Stimulated activated naive CD8-positive, alpha-beta T cell treated with anti-CD3 and anti-CD28 coated beads, Interleukin-15, Interleukin-2, amounts not matched to agents 100 U/mL and 50 U/mL, for 24 hours (primary cell): ENCODE results near the gene CABP4.
"Not testable (repeated sequence)": the region's sequence is repeated elsewhere in the genome, so short reads cannot be mapped to it uniquely, and the experiment has no call there.

Experiments used
- ATAC-seq: fragments of 150-1000 bp; cut with Tn5 transposase; one replicate; pipeline ENCODE4 v1.10.0; 2021
- DNase-seq: peaks from one replicate; pipeline ENCODE4 v3.0.0; 2021

CABP4 gene

DNA sequence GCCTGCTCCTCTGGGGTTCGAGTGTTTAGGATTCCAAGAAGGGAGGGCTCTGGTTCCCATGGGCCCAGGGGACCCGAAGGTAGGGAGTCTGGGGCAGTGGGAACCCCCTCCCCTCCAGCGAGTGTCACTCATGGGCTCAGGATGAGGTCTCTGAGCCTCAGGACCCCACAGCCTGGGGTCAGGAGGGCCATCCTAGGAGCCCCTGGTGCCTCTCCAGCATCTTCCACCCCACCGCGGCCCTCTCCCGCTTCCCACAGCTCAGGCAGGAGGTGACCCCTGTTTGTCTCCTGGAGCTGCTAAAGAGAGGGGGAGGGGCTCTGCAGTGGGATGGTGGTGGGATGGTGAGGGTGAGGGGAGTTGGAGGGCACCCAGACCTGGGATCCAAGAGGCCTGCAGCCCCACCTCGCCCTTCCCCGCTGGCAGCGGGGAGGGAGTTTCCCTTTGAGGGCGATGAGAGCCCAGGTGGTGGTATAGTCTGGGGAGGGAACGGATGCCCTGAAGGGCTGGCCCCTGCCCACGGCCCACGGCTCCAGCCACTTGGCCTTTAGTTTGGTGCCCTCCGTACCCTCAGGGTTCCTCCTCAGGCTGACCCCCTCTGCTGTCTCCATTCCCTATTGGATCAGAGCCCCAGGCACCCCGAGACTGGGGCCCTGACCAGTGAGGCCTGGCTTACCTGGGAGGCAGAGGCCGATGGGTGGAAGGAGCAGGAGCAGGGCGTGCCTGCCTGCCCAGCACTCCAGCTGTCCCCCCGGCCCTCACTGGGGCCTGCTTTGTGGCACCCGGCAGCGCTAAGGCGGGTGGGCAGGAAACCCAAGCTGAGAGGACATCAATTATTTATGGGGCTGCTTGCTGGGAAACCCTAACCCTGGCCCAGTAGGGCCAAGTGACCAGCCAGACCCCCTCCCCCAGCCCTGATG, 1.1 kb upstream of the CABP4 start:
- ATAC-seq (no peak), DNase-seq (no peak)

DNA sequence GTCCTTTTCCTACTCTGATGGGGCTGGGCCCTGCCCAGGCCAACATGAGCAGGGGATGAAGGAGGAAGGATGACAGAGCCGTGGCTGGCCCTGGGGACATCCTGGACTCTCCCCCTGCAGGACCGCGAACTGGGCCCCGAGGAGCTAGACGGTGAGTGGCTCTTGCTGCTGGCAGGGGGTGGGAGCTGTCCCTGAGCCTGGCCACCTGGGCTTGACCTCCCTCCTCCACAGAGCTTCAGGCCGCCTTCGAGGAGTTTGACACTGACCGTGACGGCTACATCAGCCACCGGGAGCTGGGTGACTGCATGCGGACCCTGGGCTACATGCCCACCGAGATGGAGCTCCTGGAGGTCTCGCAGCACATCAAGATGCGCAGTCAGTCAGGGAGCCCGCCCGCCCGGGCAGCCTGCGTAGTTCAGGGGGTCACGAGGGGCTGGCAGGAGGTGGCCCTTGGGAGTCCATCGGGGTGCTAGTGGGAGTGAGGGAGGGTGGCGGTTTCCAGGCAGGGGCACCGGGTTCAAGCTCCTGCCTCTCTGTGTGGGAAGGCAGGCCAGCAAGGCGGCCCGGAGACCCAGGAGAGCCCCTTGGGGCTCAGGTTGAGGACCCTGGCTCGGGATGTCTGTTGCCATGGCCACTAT, 1.0 kb downstream of the CABP4 start:
- DNase-seq (no peak), ATAC-seq (no peak)

DNA sequence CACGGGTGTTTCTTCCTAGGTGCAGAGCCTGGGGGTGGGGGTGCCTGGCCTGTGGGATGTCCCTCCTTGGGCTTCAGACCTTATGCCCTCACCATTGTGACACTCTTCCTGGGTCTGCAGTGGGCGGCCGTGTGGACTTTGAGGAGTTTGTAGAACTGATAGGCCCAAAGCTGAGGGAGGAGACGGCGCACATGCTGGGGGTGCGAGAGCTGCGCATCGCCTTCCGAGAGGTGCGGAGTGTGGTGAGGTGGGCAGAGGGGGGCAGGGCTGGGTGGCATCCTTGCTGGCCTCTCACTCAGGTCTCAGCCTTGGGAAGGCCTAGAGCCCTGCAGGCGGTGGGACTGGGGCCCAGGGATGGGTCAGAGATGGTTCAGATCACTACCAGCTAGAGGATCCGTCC, 2.3 kb downstream of the CABP4 start:
- DNase-seq (no peak), ATAC-seq (no peak)

DNA sequence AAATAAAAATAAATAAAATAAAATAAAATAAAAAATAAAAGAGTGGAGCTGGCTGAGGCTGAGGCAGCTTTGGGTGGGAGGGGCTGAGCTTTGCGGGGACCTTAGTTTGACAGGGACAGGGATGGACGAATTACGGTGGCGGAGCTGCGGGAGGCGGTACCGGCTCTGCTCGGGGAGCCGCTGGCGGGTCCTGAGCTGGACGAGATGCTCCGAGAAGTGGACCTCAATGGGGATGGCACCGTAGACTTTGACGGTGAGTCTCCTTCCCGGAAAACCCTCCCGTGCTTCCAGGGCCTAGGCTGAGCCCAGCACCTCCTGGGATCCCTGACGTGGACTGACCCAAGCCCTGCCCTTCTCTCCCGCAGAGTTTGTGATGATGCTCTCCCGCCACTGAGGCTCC, 3.1 kb downstream of the CABP4 start:
- DNase-seq (no peak), ATAC-seq (no peak)

DNA sequence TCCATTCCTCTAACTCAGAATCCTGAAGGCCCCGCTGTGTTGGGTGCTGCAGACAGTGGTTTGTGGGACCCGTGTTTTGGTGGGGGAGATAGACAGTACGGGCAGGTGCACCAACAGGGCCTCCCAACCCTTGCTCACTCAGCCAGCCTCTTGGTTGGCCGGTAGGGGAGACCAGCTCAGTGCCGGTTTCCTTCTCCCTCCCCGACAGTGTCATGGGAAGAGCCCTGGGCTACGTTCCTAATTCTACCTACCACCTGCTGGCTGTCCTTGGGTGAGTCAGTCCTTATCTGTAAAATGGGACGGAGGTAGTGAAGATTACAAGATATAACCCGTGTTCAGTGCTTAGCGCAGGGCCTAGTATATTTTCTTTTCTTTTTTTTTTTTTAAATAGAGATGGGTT, 8.0 kb downstream of the CABP4 start:
- DNase-seq (no peak), ATAC-seq (no peak)

- DNase-seq, result no peak
- ATAC-seq, result no peak
Measured at GRCh38 chr11:67463680-67464410, 8.7 kb downstream of the CABP4 start.

DNA sequence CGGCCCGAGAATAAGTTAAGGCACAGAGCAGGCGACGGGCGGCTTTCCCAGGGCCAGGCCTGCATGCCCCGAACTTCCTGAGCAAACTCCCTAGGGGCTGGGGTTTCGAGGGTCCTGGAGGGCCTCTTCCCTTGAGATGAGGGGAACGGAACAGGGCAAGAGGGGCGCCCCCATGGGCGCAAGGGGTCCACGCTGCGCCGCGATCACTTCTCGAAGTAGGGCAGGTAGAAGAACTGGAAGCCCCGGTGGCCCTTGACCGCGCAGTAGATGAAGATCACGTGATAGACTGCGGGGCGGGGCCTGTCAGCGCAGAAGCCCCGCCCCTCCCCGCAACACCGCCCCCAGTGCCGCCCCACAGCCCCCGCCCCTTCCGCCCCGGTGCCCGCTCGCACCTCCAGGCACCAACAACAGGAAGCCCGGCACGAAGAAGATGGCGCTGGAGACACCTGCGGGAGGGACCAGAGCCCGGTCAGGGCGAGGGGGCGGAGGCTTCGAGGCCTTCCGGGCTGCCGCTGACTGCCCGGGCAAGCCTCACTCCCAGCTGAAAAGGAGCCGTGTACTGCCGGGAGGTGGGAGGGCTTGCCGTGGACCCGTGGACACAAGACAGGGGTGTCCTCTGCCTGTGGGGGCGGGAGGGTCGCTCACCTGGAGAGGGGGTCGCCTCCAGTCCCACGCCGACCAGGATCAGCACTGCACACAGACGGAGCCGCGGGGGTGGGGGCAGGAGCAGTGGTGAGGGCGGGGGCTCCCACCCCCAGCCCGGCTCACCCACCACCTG, 9.4 kb downstream of the CABP4 start:
- ATAC-seq (peak; percentile 78), DNase-seq (peak; percentile 95)

- ATAC-seq, result no peak
Measured at GRCh38 chr11:67465189-67465510, 10.0 kb downstream of the CABP4 start.

DNA sequence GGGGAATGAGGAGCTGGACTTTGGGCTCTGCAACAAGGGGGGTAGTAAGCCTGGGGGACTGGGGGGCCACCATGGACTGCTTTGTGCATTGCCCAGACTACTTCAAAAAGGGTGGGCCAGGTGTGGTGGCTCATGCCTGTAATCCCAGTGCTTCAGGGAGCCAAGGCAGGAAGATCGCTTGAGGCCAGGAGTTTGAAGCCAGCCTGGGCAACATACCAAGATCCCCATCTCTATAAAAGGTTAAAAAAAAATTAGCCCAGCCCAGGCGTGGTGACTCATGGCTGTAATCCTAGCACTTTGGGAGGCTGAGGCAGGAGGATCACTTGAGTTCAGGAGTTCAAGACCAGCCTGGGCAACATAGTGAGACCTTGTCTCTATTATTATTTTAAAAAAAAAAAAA, 10.4 kb downstream of the CABP4 start:
- ATAC-seq, DNase-seq: not testable (repeated sequence)

More at GRCh38 chr11:67465189-67465510, 10.0 kb downstream of the CABP4 start:
- DNase-seq, result no peak

GRCh38 chr11:67466367-67466766, 11.2 kb downstream of the CABP4 start:
- no peak for ATAC-seq
- no peak for DNase-seq

DNA sequence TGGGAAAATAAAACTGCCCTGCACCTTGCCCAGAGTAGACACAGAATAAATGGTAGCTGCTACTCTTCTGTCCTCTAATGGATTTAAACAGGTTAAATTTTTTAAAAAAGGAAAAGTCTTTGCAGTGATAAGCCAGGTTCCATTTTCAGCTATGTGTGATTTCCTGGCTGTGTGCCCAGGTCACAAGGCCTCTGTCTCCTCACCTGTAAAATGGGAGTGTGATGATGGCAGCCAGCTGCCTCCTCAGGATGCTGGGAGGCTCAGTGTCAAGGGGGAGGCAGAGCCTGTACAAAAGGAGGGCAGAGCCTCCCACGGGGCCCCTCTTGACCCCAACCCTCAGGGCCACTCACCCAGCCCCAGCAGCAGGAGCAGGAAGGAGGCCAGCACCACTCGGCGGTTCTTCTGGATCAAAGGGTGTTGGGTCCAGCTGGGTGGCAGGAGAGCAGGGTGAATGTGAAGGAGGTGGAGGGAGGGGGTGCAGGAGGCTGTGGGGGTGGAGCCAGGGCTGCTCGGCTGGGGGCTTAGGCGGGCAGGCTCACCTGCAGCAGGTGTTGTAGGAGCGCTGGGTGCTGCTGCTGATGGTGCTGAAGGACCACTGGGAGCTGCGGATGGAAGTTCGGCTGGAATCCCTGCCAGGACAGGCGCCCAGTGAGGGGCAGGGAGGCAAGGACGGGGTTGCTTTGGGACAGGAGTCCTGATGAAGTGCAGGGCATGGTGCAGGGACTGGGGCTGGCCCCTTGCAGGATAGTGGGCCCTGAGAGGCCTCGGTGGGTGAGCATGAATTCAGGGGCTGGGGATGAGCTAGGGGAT, 12.0 kb downstream of the CABP4 start:
- no peak for ATAC-seq

GRCh38 chr11:67468056-67468455, 12.9 kb downstream of the CABP4 start:
- ATAC-seq (no peak), DNase-seq (peak; percentile 44)

More for the DNA sequence above, 12.0 kb downstream of the CABP4 start:
- no peak for DNase-seq

DNA sequence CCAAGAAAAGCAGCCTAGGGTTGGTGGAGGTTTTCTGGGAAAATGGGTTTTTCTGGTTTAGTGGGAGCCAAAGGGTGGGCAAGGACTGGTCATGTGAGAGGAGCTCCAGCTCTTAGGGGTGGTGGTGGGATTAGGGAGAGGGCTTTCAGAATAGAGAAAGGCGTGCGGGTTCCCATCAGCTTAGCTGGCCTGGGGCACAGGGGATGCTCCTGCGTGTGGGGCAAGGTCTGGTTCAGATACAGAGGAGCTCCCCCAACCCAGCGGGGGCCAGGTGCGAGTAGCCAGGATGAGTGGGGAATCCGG, 13.3 kb downstream of the CABP4 start:
- DNase-seq (no peak), ATAC-seq (peak; percentile 1)

- DNase-seq, result peak; percentile 94
- peak; percentile 88 for ATAC-seq
Measured at GRCh38 chr11:67468759-67469507, 13.8 kb downstream of the CABP4 start, which contains the start of gene TMEM134. TMEM134 (minus strand) TSS chr11:67469251; CDS start chr11:67469192, 59 bp downstream.

DNA sequence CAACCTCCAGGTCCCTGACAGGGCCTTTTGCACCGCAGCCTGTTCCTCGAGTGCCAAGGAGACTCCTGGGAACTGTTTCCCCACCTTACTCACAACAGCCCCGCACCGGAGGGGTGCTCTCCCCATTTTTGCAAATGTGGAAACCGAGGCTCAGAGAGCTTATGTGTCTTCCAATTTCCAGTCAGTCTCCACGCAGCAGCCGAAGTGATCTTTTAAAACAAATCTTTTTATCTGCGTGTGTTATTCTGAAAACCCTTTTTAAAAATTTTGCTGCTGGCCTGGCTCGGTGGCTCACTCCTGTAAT, 14.3 kb downstream of the CABP4 start:
- ATAC-seq (peak; percentile 0), DNase-seq (no peak)

DNA sequence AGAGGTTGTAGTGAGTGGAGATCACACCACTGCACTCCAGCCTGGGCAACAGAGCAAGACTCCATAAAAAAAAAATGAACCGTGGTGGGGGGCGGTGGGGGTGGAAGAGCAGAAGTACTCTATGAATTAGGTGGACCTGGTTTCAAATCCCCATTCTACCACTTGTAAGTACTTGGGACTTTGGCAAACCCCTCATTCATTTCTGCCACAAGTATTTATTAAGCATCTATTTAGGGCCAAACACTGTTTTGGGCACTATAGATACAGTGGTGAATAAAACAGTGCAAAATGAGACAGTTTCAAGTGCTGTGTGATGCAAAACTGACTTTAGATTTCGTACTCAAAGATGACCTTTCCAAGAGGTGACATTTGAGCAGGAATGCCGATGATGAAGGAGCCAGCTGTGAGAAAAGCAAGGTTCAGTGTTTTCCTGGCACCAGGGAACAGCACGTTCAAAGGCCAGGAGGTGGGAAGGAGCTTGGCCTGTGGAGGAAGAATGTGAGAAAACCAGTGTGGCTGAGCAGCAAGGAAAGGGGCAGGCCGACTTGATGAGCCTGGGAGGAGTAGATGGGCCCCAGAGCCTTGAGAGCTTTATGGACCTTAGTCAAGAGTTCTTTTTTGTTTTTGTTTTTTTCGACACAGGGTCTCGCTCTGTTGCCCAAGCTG, 15.3 kb downstream of the CABP4 start:
- ATAC-seq, result no peak
- DNase-seq, result no peak

GRCh38 chr11:67472882-67473281, 17.7 kb downstream of the CABP4 start:
- no peak for ATAC-seq
- DNase-seq, result no peak

- not testable (repeated sequence) for ATAC-seq, DNase-seq
Measured at GRCh38 chr11:67476692-67477091, 21.5 kb downstream of the CABP4 start.

DNA sequence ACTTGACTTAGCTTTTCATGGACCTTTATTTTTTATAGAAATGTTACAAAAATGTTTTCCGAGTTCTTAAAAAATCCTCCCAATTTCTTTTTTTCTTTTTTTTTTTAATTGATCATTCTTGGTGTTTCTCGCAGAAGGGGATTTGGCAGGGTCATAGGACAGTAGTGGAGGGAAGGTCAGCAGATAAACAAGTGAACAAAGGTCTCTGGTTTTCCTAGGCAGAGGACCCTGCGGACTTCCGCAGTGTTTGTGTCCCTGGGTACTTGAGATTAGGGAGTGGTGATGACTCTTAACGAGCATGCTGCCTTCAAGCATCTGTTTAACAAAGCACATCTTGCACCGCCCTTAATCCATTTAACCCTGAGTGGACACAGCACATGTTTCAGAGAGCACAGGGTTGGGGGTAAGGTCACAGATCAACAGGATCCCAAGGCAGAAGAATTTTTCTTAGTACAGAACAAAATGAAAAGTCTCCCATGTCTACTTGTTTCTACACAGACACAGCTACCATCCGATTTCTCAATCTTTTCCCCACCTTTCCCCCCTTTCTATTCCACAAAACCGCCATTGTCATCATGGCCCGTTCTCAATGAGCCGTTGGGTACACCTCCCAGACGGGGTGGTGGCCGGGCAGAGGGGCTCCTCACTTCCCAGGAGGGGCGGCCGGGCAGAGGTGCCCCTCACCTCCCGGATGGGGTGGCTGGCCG, 22.3 kb downstream of the CABP4 start:
- not testable (repeated sequence) for DNase-seq, ATAC-seq
